SK-N-MC (cell line): ENCODE measurements around the gene MAGEF1.
A peak's percentile ranks its signal among the peaks of the same experiment; 100 is the strongest.

Experiments used
- DNase-seq: peaks from one replicate; pipeline ENCODE4 v3.0.0-alpha.2; 2011; ENCODE audit warnings: low read depth, low spot score
- H3K27ac ChIP-seq: fragments of 200-600 bp; sonication (generic); 2 replicates; pipeline ENCODE4 v1.5.1; 2016; ENCODE audit warnings: mixed run types
- H3K36me3 ChIP-seq: fragments of 200-600 bp; sonication (generic); 2 replicates; pipeline ENCODE4 v1.6.1; 2017; ENCODE audit warnings: antibody characterized with exemption, low read length, mixed read lengths; ENCODE audit not compliant: insufficient read depth
- H3K4me3 ChIP-seq: fragments of 200-600 bp; sonication (generic); 2 replicates; pipeline ENCODE4 v1.5.1; 2016
- H3K9ac ChIP-seq: fragments of 200-600 bp; sonication (generic); 2 replicates; pipeline ENCODE4 v1.8.0; 2017; ENCODE audit warnings: mixed run types, mixed read lengths; ENCODE audit not compliant: insufficient read length
- H3K9me3 ChIP-seq: fragments of 200-600 bp; sonication (generic); 2 replicates; pipeline ENCODE4 v1.6.1; 2017; ENCODE audit warnings: low read depth, mild to moderate bottlenecking, antibody characterized with exemption, low read length, moderate library complexity, mixed read lengths
- EZH2 ChIP-seq: fragments of 200-600 bp; sonication (generic); IDR thresholded peaks from one replicate; pipeline ENCODE4 v1.6.1; 2017; ENCODE audit warnings: antibody characterized with exemption
- FOXP2 ChIP-seq: optimal IDR thresholded peaks from 2 replicates; pipeline ENCODE3; 2011; ENCODE audit warnings: mild to moderate bottlenecking, moderate library complexity; ENCODE audit not compliant: insufficient read depth; ENCODE audit errors: extremely low read length, control extremely low read depth
- POLR2AphosphoS5 ChIP-seq: IDR thresholded peaks from 2 replicates; pipeline ENCODE4 v1.6.1; 2012; ENCODE audit warnings: mild to moderate bottlenecking, low read depth, low read length, borderline replicate concordance

MAGEF1 gene

GRCh38 chr3:184738982-184739381 is 27.1 kb upstream of the MAGEF1 start:
- H3K9ac ChIP-seq: peak overlapping the region; percentile 11

DNA sequence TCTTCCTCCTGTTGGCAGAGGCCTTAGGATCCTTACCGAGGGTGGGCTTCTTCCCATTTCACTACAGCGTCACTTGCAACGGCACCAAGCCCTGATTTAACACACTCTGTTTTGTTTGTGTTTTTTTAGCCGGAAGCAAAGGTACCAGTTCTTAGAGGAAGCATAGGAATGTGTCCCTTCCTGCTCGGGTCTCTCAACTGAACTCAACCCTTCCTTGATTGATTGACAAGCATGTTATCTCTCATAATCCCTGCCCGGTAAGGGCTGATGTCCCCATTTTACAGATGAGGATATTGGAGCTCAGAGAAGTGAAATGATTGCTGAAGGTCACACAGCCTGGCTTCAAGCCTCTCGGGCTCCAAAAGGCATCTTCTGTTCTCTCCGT is 26.6 kb upstream of the MAGEF1 start:
- Histone ChIP-seq H3K9me3 (no peaks in the 10 kb centered on the region), H3K4me3 (peak overlapping the region; percentile 40), H3K36me3 (no peaks in the 10 kb centered on the region), H3K27ac (peak overlapping the region; percentile 83), H3K9ac (peak overlapping the region; percentile 11)
- no peak for DNase-seq
- TF ChIP-seq POLR2AphosphoS5 (no peak), FOXP2 (no peak), EZH2 (no peak)

More at GRCh38 chr3:184738982-184739381, 27.1 kb upstream of the MAGEF1 start:
- H3K4me3 ChIP-seq: no peak overlapping the region
- TF ChIP-seq FOXP2: no peak
- no peak for TF ChIP-seq POLR2AphosphoS5
- no peak for TF ChIP-seq EZH2
- no peaks in the 10 kb centered on the region for H3K36me3 ChIP-seq
- no peak for DNase-seq
- peak overlapping the region; percentile 83 for H3K27ac ChIP-seq
- H3K9me3 ChIP-seq: no peaks in the 10 kb centered on the region

GRCh38 chr3:184737641-184738505 is 26.0 kb upstream of the MAGEF1 start:
- Histone ChIP-seq H3K9ac (peak overlapping the region; percentile 11), H3K36me3 (no peaks in the 10 kb centered on the region), H3K9me3 (no peaks in the 10 kb centered on the region), H3K4me3 (peak overlapping the region; percentile 40), H3K27ac (peak overlapping the region; percentile 83)
- no peak for TF ChIP-seq EZH2
- no peak for TF ChIP-seq POLR2AphosphoS5
- no peak for TF ChIP-seq FOXP2
- DNase-seq: peak; percentile 75

DNA sequence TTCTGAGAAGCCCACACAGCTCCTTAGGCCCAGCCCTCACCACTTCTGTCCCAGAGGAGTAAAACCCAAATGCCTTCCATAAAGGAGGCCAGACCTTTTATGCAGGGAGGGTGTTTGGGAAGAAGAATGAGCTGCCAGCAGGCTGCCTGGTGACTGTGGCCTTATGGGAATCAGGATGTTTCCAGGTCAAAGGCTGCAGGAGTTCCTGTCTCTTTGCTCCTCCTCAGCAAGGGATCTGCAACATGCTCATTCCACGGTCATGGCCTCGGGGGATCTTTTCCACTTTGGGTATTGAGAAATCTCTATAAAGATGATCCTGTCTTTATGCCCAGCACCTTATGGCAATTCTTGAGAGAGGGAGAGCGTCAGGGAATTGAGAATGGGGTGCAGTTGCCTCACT is 25.2 kb upstream of the MAGEF1 start:
- TF ChIP-seq POLR2AphosphoS5: no peak
- TF ChIP-seq FOXP2: no peak
- TF ChIP-seq EZH2: no peak
- DNase-seq: no peak

GRCh38 chr3:184734903-184735701 is 23.2 kb upstream of the MAGEF1 start:
- Histone ChIP-seq H3K4me3 (no peak overlapping the region), H3K27ac (no peak overlapping the region), H3K36me3 (no peaks in the 10 kb centered on the region), H3K9ac (no peak overlapping the region), H3K9me3 (no peaks in the 10 kb centered on the region)
- TF ChIP-seq FOXP2 (no peak), POLR2AphosphoS5 (no peak), EZH2 (no peak)
- no peak for DNase-seq

More for the DNA sequence above, 25.2 kb upstream of the MAGEF1 start:
- Histone ChIP-seq H3K9ac (no peak overlapping the region), H3K4me3 (peak overlapping the region; percentile 40; the same call in 1 of the 2 replicates), H3K27ac (0 out of 2 replicates have a peak overlapping the region, but pooled peaks have one; percentile 43), H3K9me3 (no peaks in the 10 kb centered on the region), H3K36me3 (no peaks in the 10 kb centered on the region)

DNA sequence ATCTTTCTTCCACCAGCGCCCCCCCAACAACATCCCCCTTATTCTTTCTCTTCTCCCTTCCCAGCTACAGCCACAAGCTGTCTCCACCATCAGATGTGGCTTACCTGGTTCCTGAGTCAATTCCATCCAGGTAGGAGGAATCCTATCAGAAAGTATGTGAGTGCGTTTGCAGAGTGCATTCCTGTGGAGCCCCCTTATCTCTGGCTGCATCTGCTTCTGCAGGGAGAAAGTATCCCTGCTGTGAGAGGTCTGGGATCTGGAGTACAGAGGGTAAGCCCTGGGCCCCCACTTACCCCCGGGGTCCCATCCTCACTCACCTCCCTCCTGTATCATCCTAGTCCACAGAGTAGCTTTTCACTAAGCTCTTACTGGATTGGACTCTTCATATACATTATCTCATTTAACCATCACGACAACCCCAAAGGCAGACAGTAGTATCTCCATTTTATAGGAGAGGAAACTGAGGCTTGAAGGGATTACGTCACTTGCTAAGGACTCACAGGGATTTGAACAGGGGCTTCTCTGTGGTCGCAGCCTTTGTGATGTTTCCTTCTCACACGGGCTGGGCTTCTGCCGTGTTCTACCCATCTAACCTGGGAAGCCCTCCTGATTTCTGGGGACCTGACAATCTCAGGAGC is 22.2 kb upstream of the MAGEF1 start:
- Histone ChIP-seq H3K4me3 (no peak overlapping the region), H3K36me3 (no peaks in the 10 kb centered on the region), H3K27ac (no peak overlapping the region), H3K9me3 (no peaks in the 10 kb centered on the region), H3K9ac (no peak overlapping the region)
- TF ChIP-seq EZH2 (no peak), FOXP2 (no peak), POLR2AphosphoS5 (no peak)
- no peak for DNase-seq

- no peak for DNase-seq
- H3K9ac ChIP-seq: no peak overlapping the region
- no peak for TF ChIP-seq EZH2
- TF ChIP-seq FOXP2: no peak
- H3K9me3 ChIP-seq: no peaks in the 10 kb centered on the region
- no peak overlapping the region for H3K4me3 ChIP-seq
- H3K27ac ChIP-seq: no peak overlapping the region
- H3K36me3 ChIP-seq: no peaks in the 10 kb centered on the region
These were observed 21.3 kb upstream of the MAGEF1 start for GRCh38 chr3:184733181-184733580.

DNA sequence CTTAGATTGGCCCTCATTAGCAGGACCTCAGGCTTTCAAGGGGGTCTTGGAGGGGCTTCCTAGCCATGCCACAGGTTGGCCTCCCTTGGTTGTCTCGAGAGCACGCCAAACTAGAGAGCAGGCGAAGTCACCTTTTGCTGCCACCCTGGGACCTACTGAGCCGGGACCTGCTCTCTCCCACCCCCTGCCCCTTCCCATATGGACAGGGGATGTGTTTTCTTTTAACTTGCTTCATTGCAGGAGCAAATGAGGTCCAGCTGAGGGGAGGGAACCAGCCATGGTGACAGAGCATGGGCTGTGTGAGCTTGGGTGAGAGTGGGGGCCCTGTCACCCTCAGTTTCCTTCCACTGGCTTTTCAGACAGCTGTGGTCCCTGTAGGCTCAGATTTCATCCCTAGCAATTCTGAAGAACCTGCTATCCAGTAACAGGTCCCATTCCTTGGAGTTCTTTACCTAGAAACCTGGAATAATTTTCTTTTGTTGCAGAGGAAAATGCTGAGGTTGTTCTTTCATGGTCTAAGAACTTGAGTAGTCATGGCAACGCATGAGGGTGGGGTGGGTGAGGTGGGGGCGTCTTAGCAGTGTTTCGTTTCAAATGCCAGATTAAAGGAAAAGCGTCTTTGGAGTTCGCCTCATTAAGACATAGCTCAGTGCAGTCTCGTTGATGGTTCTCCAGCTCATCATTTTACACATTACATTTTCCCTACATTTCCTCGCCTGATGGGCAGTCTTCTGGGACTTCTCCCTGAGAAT is 20.1 kb upstream of the MAGEF1 start:
- Histone ChIP-seq H3K4me3 (no peak overlapping the region), H3K36me3 (no peaks in the 10 kb centered on the region), H3K27ac (no peak overlapping the region), H3K9ac (no peak overlapping the region), H3K9me3 (no peaks in the 10 kb centered on the region)
- DNase-seq: no peak
- no peak for TF ChIP-seq FOXP2
- TF ChIP-seq POLR2AphosphoS5: no peak
- no peak for TF ChIP-seq EZH2
